Lower leg skin (tissue), 4 donors: ENCODE measurements around the gene CCR5. TPM values are rescaled to one million over a fixed set of nuclear protein-coding genes. Genes with fewer than 3 reads are reported as not detected.
A peak's percentile ranks its signal among the peaks of the same experiment; 100 is the strongest.
"Not testable (repeated sequence)": the region's sequence is repeated elsewhere in the genome, so short reads cannot be mapped to it uniquely, and the experiment has no call there.

ENCODE experiments used
- DNase-seq, 2 donors: peaks; one replicate each; pipeline ENCODE4 v3.0.0-alpha.2; 2019; ENCODE audit warnings: low spot score in 2 of 2
- H3K4me3 ChIP-seq: fragments of 200-600 bp; sonication (generic); 2 replicates; pipeline ENCODE4 v1.5.1; 2017; ENCODE audit warnings: mild to moderate bottlenecking, low read depth; ENCODE audit not compliant: poor library complexity, severe bottlenecking
- POLR2A ChIP-seq, 2 donors: fragments of 450-650 bp; IDR thresholded peaks; one replicate each; pipeline ENCODE4 v1.6.1; 2016 to 2017; ENCODE audit warnings: antibody characterized with exemption in 2 of 2, mild to moderate bottlenecking in 1 of 2, moderate library complexity in 1 of 2
- WGBS, 2 donors: methylation state at CpG; one replicate each; pipeline ENCODE4 v1.1.5; 2018; 5-methylcytosine and 5-hydroxymethylcytosine counted together
- intact Hi-C: fragments of 100-400 bp; cut with DNase I; formaldehyde crosslinking; loops from one replicate; pipeline ENCODE4 v1.15.0; 2023; ENCODE audit warnings: low total_unique reads
- total RNA-seq, 4 donors: library from RNA; depleted of rRNA; stranded (reverse); fragments of >200 nt; gene quantifications; one replicate each; pipeline ENCODE4 v1.1.0, GENCODE V29; 2016
- TF ChIP-seq, protein P1 (sequence below), 3 donors: fragments of 450-650 bp; IDR thresholded peaks; one replicate each; pipeline ENCODE4 v1.5.1; 2016; ENCODE audit warnings: antibody characterized with exemption in 3 of 3, mild to moderate bottlenecking in 3 of 3, moderate library complexity in 2 of 3

The CCR5 gene
- total RNA-seq, 4 donors from 2014 or later: 0.16 to 0.55 (median 0.20) TPM; not detected in 1

DNA sequence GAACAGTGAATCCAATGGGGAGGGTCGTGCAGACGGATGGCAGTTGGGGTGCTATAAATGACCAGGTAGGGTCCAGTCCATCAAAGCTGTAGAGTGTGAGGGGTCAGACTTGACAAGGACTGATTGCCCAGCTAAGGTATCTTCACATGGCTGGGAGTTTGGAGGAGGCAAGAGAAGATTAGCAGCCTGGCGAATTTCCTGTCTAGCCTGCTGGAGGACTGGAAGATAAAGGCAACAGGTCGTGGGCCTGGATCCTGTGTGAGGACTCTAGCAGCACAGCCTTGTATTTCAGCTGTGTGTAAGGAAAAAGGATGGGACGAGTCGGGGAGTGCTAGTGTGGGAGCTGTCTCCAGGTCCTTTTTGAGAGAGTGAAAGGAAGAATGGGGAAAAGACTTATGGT lies 18.6 kb downstream of the CCR5 start:
- TF ChIP-seq, protein P1, sequence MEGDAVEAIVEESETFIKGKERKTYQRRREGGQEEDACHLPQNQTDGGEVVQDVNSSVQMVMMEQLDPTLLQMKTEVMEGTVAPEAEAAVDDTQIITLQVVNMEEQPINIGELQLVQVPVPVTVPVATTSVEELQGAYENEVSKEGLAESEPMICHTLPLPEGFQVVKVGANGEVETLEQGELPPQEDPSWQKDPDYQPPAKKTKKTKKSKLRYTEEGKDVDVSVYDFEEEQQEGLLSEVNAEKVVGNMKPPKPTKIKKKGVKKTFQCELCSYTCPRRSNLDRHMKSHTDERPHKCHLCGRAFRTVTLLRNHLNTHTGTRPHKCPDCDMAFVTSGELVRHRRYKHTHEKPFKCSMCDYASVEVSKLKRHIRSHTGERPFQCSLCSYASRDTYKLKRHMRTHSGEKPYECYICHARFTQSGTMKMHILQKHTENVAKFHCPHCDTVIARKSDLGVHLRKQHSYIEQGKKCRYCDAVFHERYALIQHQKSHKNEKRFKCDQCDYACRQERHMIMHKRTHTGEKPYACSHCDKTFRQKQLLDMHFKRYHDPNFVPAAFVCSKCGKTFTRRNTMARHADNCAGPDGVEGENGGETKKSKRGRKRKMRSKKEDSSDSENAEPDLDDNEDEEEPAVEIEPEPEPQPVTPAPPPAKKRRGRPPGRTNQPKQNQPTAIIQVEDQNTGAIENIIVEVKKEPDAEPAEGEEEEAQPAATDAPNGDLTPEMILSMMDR (IDR thresholded peaks at IDR 0.05): no peak
- TF ChIP-seq POLR2A (IDR thresholded peaks at IDR 0.05): no peak
- no peak for DNase-seq
- 78 to 85% methylated on average over 6 of the region's 6 CpGs for WGBS, 2 donors
- no peak overlapping the region for H3K4me3 ChIP-seq
- intact Hi-C loops: no loop called here

- 89 to 92% methylated on average over 5 of the region's 5 CpGs for WGBS, 2 donors
- intact Hi-C loops, H3K4me3 ChIP-seq: not testable (repeated sequence)
- peak in 1 of 2 donors; percentile 54 for DNase-seq
Measured at GRCh38 chr3:46391526-46391925, 20.8 kb downstream of the CCR5 start.

- DNase-seq: peak in 1 of 2 donors; percentile 52
- TF ChIP-seq, protein P1 (IDR thresholded peaks at IDR 0.05): no peak
- no peak for TF ChIP-seq POLR2A (IDR thresholded peaks at IDR 0.05)
- intact Hi-C loops: no loop called here
- no peak overlapping the region for H3K4me3 ChIP-seq
- 73 to 75% methylated on average over 2 of the region's 2 CpGs for WGBS, 2 donors
Measured at GRCh38 chr3:46393011-46393410, 22.3 kb downstream of the CCR5 start.

DNA sequence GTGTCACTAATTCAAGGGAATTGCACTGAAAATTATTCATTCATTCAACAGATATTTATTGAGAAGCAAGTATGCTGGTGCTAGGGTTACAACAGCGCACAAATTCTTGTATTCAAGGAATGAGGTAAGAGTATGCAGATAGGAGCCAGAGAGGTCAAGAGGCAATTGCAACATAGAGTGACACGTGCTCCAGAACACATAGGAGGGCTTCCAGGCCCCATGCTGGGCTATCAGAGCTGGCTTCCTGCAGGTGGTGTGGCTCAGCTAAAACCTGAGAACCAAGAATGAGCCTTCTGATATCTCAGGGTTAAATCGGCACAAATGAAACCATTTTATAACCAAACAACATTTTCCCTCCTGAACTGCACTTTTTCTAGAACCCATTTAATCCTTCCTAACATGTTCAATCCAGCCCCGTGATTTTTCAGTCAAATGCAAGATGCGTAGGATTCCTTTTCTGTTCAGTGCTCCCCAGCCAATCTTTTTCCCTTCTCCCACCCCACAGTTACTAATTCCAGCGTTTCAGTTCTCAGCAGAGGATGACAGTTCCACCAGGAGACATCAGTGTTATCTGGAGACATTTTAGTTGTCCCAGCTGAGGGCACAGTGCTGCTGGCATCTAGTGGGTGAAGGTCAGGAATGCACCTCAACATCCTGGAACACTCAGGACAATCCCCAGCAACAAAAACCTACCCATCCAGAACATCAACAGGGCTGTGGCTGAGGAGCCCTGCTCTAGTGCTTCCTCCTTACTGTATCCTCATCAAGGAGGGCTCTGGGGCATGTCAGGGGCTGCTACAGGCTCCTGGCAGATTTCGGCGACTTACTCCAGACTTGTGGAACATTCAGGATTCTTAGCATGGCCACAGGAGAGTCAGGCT lies 23.0 kb downstream of the CCR5 start:
- no peak for TF ChIP-seq POLR2A (IDR thresholded peaks at IDR 0.05)
- TF ChIP-seq, protein P1 (IDR thresholded peaks at IDR 0.05): no peak
- peak in 1 of 2 donors; percentile 45 for DNase-seq
- H3K4me3 ChIP-seq: no peak overlapping the region
- intact Hi-C loops: no loop called here
- 75 to 77% methylated on average over 8 of the region's 8 CpGs for whole genome bisulfite sequencing, 2 donors

DNA sequence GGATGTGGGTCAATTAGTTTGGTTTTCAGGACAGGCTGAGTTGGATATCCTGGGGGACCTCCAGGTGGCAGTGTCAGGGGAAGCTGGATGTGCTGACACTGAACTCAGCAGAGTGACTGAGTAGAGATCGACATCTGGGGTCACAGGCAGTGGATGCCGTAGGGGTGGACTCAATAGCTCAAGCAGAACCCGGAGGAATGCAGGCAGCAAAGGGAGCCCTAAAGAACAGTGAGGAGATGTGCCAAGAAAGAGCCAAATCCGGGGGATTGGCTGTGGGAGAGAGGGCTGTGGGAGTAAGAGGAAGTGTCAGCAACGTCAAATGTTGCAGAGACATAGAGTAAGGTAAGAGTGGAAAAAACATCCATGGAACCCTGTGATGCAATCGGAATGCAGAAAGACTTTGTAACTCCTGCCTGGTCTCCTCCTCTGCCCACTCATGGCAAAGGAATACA lies 24.5 kb downstream of the CCR5 start:
- intact Hi-C loops: no loop called here
- DNase-seq: peak in 1 of 2 donors; percentile 66
- TF ChIP-seq, protein P1 (IDR thresholded peaks at IDR 0.05): no peak
- TF ChIP-seq POLR2A (IDR thresholded peaks at IDR 0.05): no peak
- WGBS, 2 donors: 81 to 83% methylated on average over 6 of the region's 6 CpGs
- no peak overlapping the region for H3K4me3 ChIP-seq

DNA sequence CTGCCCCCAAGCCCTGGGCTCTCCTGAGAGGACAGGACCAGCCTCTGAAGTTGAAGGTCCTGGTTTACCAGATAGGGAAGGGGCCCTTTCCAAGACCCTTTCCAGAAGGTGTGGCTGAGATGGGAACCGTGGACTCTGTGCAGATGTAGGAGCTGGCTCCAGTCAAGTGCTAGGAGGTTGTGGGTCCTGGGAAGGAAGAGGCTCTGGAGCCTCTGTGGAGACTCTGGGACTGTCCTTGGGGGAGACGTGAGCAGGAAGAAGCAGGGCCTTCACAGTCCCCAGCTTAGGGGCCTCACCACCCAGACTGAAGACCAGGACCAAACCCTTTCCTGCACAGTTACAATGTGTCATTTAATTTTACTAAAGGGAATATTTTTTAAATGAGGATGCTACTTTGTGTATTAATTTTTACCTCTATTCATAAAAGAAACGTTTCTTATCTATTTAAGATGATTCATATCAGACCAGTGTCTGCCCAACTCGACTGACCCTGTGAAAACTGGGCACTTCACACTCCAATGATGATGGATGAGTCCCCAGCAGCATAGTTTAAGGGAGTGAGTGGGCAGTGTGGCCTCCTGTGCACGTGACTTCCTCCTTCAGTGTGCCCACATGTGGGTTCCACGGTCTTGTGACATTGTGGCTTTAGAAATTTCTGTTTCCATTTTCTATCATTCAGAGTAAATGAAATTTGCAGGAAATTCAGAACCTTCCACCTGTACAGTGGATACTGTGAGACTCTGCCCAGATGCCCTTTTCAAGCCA lies 25.2 kb downstream of the CCR5 start:
- 71 to 80% methylated on average over 6 of the region's 6 CpGs for WGBS, 2 donors
- intact Hi-C loops: no loop called here
- no peak overlapping the region for H3K4me3 ChIP-seq
- TF ChIP-seq, protein P1 (IDR thresholded peaks at IDR 0.05): no peak
- no peak for TF ChIP-seq POLR2A (IDR thresholded peaks at IDR 0.05)
- peak in 1 of 2 donors; percentile 60 for DNase-seq
